Left renal cortex interstitium (tissue), 4 donors: ENCODE measurements around the gene CDK5R1. TPM values are rescaled to one million over a fixed set of nuclear protein-coding genes. Genes with fewer than 3 reads are reported as not detected.

Experiments used
- DNase-seq, 4 donors: peaks; one replicate each; pipeline ENCODE4 v3.0.0-alpha.2; 2013; ENCODE audit warnings: low read depth in 4 of 4, low spot score in 2 of 4, missing footprints in 1 of 4
- polyA plus RNA-seq, 4 donors: library from polyadenylated mRNA; unstranded; fragments of 120-200 nt; gene quantifications; one replicate each; pipeline ENCODE4 v1.2.1, GENCODE V29; 2013; ENCODE audit not compliant: insufficient read length in 4 of 4

The CDK5R1 gene
- polyA plus RNA-seq, 4 donors: 4.2 to 5.7 (median 4.7) TPM

DNA sequence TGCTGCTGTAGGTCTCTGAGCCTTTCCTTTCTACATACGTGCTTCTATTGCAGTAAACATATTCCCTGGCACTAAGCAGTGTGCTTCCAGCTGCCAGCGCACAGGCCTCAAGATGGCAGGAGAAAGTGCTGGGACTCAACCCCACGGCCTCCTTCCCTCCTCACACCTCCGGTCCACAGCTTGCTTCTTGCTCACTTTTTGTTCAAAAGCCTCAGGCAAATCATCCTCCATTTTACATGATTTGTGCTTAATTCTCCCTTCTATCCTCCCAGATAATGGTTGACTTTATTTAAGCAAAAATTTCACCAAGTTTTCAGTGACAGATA is 5.4 kb downstream of the CDK5R1 start:
- DNase-seq: no peak

DNA sequence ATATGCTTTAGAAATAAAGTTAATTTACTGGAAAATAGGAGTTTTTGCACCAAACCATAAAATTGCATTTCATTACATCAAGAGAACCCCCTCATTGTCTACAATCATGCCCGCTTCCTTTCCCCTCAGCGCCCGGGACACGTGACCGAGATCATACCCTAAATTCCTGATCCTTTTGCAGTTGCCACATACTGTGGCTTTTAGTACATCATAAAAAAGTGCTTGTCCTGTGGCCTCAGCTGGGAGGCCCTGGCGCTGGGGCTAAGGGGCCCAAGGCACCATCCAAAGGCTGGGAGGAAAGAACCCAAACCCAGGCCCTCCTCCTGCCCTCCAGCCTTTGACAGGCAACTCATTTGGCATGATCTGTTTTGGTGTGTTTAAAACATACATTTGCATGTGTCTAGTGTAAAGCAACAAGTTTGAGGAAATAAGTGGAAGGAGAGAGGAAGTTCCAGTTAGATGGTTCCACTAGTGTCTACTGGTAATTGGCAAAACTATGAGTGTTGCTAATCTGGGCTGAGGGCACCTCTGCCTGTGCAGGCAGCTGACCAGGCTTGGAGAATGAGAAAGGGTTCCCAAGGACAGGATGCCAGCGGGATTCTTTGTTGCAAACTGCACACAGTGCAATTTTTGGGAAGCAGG is 6.0 kb downstream of the CDK5R1 start:
- DNase-seq: no peak

DNA sequence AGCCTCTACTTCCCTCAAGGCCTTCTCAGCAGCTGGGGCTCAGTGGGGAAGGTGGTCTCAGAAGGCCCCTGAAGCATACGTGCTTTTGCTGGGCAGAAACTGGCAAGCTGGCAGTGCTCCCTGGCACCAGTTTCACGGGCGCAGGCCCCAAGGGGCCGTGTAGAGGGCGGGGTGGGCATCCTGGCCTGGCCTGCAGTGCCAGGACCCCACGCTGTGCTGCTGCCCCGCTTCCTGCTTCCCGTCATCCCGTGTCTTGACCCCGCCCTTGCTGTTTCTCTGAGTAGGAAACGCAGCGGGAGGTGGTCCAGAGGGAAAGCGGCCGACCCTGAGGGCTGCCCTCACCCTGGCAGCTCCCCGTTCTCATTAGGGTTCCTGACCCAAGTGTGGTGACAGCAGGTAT is 6.8 kb downstream of the CDK5R1 start:
- DNase-seq: no peak

DNA sequence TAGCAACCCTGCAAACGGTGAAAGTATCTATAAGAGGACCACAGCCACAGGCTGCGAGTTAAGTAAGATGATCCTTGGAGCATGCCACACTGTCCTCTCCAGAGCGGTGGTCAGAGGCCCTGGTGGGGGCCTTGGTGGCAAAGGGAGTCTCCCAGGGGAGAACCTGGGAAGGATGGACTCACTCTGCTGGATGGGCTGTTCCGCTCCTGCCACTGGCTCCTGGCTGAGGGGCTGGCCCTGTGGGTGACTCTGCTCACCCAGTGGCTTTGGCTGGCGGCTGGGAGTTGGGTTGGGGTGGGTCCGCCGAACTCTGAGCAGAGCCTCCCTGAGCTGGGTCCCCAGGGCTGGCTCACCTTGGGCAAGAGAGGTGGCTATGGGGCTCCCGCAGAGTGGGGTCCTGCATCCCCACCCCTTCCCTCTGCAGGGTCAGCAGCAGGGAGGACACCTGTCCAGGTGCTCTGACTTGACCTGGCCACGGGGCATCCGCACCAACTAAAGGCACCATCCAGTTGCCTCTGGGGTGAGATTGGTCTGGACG is 7.3 kb downstream of the CDK5R1 start:
- DNase-seq: no peak

DNA sequence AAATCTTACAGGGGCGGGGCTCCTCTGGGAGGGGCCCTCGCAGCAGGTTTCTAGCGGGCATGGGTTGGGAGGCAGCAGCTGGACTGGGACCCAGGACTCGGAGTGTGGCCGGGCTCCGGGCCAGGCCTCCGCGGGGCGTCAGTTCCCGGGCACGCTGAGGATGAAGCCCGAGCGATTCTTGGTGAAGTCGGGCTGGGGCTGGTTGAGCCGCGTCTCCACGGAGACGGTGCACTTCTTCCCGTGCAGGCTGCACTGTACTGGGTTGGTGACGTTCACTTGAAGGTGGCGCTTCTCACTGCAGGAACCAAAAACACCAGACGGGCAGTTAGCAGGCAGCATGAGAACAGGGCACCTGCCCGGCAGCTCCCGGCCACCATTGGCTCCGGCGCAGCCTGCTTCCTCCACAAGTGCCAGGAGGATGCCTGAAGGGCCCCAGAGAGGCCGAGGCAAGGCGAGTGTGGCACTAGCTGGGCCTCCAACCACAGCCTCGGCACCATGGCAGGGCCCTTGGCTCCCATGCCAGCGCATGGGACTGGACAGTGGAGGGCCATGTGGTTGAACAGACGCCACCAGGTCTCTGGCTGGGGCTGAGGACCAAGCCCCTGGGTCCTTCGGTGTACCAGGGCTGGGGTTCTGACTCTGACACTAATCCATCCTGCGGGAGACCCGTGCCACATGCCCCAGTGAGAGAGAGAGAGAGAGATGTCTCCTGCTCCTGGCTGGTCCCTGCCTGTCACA is 8.0 kb downstream of the CDK5R1 start:
- no peak for DNase-seq

DNA sequence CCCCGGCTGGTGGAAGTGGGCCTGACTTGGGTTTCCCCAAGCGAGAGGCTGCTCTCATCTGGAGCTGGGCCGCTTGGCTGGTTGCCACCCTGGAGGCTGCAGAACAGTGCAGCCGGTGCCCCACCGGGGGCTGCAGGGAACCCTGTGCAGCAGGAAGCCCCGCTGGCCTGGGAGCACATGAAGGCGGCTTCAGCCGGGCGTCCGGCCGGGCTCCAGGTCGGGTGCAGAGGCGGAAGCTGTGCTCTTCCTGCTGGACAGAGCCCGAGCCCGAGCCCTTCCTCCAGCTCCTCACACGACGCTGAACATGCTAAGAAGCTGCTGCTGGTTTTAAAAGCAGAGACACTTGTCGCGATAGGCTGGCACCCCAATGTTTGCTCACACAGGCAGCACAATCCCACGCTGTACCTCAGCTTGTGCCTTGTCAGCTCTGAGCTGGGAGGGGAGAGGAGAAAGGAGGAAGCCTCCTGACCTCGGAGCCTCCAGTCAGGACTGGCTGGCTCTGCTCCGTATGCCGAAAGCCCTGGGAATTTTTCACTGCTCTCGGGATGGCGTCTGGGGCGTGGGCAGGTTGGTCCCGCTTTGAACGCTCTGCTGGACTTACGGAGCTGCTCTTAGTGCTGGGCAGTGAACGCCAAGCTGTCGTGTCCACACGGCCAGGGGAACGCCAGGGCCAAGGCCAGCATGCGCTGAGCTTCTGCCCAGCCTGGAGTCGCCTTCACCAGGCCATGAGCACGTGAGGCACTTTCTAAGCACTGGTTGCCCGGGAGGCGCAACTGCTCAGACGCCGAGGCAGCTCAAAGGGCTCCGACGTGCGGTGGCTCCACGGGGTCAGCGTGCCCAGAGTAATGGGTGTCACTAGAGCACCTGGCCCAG is 8.8 kb downstream of the CDK5R1 start:
- no peak for DNase-seq

DNA sequence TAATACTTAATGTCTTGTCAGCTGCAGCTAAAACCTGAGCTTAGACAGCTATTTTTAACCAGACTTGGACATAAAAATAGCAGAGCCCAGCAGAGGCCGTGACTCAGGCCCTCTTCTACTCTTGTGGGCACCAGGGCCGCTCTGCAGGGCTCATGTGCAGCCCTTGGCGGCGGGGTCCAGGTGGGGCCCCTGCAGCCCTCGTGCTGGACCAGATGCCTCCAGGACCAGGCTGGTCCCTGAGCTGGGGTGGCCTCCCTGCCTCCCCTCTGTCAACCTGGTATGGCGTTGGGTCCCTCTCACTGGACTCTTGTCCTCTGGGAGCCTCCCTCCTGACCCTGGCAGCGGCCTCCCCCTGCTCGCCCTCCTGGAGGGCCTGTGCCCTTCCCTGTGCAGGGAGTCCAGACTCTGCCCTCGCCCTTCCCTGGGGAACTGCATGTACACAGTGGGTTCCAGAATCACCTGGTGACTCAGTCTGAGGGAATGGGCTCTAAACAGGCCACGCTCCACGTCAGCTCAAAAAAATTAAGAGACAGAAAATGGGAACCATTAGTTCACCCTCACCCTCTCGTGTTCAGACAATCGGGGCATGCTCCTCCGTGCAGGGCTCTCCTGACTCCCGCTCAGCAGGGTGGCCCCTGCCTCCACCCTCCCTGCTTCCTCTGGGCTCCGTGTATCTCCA is 9.7 kb downstream of the CDK5R1 start:
- DNase-seq: no peak

DNA sequence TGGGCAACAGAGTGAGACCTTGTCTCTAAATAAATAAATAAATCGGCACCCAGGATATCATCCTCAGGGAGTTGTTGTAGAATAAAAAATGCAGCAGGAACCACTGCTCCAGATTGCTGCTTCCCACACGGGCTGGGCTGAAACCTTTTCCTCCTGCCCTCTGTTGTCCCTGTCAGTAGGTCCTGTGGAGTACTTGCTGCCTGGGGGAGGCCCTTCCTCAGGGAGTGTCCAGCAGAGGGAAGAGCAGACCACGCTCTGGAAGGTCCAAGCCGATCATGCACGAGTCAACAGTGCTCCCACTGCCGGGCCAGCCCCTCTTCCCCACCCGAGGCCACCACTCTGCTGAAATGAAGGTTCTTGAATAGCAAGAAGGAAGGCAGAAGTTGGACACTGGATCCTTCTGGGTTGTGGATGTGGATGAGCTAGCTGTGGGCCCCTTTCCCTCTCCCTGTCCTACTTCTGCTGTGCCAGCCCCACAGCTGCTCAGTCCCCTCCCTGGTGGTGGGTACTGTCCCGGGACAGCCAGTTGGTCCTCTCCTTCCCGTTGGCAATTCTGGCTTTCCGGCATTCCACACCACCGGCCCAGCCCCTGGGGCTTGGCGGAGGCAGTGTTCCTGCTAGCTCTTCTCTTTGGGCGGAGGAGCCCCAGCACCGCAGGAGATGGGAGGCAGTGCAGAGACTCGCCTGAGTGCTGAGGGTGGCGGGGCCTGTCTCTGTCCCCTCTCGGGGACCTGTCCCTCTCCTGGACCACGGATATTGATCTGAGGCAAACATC is 10.8 kb downstream of the CDK5R1 start:
- no peak for DNase-seq

DNA sequence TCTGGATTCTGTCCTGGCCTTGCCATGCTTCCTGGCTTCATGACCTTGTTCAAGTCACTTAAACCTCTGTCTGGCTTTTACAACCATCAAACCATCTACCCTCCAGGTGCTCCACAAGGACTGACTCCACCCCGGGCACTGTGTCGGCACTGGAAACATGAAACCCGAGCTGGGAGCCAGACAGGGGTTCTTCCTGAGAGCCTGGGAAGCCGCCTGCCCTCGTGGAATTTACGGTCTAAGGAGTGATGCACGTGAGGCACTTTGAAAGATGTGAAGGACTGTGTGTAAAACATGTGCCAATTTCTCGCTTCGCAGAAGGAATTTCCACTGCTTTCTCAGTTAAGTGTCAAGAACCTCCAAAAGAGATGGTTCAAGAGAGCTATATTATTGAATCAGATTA is 11.6 kb downstream of the CDK5R1 start:
- no peak for DNase-seq

DNA sequence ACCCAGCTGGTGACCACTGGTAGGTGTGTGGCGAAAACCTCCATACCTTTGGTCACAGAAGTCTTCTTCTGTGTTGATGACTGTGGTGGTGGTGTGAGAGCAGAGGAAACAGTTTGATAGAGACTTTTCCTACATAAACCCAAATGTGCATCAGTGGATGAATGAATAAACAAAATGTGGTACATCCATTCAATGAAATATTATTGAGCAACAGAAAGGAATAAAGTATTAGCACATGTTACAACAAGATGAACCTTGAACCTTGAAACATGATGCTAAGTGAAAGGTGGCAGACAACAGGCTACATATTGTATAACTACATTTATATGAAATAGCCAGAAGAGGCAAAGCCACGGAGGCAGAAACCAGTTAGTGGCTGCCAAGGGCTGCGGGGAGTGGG is 15.2 kb downstream of the CDK5R1 start:
- DNase-seq: no peak

DNA sequence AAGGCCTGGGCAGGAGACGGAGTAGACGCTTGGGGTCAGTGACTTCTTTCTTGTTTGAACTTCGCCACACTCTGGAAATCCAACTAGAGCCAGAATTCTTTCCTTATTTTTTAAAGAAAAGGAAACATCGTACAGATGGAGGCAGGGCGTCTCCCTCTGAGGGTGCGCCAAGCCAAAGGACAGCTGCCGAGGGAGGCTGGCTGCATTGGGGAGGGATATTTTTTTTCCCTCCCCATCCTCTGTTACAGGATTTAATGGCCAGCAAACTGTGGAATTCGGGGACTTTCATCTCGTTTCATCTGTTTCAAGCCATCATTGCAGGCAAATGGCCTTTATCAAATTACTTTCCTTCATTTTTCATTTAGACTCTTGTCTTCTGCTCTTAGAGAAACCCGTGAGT is 15.9 kb downstream of the CDK5R1 start:
- no peak for DNase-seq

DNA sequence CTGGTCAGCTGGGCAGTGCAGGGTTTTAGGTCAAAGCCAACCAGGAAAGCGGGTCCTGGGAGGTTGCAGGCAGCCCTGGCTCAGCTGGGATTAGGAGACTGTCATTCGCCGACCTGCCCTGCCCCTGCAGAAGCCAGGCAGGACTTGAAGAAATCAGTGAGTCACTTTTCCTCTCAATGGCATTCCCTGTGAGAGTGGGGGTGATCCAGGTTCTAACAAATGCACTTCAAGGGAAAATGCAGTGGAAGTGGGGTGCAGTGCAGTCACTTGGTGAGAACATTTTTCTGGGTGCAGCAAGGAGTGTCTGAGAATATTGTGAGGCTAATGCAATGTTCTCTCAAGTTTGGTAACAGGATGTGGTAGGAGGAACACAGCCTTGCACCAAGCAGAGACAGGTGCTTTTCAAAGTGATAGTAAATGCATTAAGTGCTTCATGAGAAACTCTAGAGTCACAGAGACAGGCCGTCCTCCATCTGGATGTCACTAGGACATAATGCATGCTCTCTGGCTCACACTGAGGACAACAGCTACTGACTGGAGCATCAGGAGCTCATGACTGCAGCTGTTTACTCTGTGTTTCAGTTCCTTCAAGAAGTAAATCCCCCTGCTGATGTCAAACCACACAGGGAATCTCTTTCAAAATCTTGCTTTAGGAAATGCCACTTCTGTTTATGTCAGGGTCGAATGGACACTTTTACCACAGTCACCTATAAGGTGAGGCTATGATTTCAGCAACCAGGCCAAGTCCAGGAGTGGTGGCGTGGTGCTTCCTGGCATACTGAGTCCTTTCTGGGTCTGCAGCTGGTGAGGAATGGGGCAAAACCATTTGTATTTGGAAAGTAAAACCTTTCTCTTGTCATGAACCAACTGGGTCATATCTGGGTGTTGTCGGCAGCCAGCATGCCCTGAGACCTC is 16.7 kb downstream of the CDK5R1 start:
- DNase-seq: no peak

DNA sequence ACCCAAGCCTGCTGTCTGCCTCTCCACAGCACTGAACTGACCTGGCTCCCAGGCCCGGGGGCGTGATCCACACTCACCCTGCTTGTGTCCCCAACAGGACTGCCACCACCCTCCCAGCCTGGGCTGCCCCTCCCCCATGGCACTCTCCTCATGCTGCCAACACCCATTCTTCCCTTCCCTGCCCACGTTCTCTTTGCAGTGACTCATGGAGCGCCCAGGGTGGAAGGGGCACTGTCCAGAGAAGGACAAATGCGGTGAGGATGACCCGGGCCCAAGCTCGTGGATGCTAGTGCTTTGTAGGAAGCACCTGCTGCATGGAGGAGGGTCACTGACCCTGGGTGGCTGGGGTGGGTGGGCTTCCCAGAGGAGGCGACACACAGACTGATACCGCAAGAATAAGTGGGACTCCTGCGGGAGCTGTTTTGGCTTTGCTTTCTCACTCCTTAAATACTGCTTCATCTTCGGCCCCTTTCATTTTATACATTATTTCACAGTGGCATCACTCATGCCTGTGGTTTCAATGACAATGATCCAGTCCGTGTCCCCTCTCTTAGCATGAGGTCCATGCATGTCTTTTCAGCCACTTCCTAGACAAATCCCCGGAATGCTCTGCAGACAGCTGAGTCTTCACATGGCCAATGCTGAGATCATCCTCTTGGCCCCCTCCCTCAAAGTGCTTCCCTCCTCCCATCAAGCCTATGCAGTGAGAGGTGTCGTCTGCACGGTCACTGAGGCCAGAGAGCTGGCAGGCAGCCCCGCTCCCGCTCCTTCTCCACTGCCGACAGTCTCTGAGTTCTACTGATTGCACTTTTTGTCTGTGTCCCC is 17.6 kb downstream of the CDK5R1 start:
- DNase-seq: no peak

DNA sequence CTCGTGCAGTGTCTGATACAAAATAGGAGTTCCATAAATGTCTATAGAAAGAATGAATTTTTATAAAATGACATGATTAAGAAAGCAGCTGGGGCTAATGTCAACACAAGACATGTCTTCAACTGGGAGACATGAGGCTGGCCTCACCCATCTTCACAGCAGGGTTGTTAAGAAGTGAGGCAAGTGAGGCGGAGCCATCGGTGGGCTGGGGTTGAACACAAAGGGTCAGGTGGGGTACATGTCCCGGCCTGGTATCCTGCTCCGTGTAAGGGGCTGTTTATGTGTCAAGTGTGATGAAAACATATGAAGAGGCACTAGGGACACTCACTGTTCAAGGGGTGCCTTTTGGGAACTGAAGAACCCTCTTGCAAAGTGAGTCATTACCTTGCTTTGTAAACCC is 22.1 kb downstream of the CDK5R1 start:
- no peak for DNase-seq

DNA sequence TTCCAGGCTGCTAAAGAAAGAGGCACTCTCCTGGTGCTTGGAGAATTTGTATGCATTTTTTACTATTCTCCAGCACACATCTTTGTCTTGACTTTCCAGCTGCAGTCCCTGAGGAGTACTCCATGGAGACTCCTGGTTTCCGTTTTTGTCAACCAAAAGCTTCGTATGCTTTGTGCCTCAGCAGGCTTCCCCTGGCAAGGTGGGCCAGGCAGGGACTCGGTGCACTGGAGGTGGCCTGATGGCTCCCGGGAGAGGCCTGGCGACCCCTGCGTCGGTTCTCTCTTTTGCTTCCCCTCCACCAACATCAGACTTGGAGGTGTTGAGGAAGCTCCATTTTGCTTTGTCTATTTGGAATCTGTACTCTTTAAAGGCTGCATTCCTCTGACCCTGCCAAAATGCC is 23.7 kb downstream of the CDK5R1 start:
- DNase-seq: no peak

DNA sequence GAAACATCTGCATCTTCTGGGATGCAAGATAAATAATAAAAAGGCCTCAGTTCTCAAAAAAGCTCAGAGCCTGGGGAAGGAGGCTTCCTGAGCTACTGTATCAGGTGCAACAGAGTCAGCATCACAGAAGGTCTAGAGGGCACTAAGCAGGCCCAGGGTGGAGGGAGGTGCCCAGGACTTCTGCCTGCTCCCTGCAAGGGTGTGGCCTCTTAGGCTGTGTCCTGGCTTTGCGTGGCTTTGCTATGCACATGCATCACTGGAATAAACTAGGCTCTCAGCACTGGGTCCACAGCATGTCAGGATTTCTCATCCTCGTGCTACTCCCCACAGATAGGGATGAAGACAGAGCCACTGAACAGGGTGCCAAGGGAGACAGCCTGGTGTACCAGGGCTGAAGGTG is 25.5 kb downstream of the CDK5R1 start:
- DNase-seq: no peak

DNA sequence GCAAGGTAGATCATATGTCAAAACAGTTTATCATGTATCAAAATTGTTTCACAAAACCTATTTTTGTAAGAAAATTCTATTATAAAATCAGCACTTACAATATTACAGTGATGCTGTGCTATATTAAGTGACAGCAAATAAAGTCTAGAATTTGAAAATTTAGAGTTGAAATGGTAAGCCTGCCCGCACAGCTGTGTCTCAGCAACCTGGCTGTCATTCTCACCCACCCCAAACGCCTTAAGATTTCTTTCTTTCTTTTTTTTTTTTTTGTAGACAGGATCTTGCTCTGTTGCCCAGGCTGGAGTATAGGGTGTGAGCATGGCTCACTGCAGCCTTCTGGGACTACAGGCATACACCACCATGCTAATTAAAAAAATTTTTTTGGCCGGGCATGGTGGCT is 26.8 kb downstream of the CDK5R1 start:
- no peak for DNase-seq

DNA sequence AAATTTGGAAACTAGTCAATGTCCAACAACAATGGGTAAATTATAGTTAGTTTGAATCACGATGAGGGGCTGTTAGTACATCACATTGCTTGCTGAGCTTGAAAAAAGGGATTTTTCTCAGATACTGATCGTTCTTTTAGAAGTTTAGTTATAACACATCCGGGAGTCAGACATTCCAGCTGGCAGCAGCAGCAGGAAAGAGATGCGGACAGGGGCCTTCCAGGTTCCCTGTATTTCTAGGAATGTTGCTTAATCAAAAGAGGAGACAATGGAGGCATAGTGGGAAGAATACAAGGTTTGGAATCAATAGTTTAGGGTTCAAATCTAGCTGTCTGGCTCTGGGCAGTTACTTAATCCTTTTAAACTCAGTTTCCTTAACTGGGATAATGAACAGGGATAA is 27.8 kb downstream of the CDK5R1 start:
- DNase-seq: no peak
